Measurements from ENCODE around the gene METTL16.
"Not testable (repeated sequence)": the region's sequence is repeated elsewhere in the genome, so short reads cannot be mapped to it uniquely, and the experiment has no call there.

DNA sequence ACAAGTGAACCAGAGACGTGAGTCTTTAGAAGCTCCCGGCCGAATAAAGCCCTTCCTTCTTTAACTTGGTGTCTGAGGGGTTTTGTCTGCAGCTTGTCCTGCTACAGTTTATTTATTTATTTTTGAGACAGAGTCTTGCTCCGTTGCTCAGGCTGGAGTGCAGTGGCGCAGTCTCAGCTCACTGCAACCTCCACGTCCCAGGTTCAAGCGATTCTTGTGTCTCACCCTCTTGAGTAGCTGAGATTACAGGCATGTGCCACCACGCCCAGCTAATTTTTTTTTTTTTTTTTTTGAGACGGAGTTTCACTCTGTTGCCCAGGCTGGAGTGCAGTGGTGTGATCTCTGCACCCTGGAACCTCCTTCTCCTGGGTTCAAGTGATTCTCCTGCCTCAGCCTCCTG is 36.3 kb upstream of the METTL16 start:
- TF ChIP-seq, protein P1, sequence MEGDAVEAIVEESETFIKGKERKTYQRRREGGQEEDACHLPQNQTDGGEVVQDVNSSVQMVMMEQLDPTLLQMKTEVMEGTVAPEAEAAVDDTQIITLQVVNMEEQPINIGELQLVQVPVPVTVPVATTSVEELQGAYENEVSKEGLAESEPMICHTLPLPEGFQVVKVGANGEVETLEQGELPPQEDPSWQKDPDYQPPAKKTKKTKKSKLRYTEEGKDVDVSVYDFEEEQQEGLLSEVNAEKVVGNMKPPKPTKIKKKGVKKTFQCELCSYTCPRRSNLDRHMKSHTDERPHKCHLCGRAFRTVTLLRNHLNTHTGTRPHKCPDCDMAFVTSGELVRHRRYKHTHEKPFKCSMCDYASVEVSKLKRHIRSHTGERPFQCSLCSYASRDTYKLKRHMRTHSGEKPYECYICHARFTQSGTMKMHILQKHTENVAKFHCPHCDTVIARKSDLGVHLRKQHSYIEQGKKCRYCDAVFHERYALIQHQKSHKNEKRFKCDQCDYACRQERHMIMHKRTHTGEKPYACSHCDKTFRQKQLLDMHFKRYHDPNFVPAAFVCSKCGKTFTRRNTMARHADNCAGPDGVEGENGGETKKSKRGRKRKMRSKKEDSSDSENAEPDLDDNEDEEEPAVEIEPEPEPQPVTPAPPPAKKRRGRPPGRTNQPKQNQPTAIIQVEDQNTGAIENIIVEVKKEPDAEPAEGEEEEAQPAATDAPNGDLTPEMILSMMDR (conservative IDR thresholded peaks at IDR 0.05; ENCODE audit: low read length) = not testable (repeated sequence)
- not testable (repeated sequence) for TF ChIP-seq EZH2phosphoT487 (IDR thresholded peaks at IDR 0.05; ENCODE audit: borderline replicate concordance)
